ENCODE data around the gene KLRG1. TPM values are rescaled to one million over a fixed set of nuclear protein-coding genes. Genes with fewer than 3 reads are reported as not detected.
A peak's percentile ranks its signal among the peaks of the same experiment; 100 is the strongest.

The KLRG1 gene
- total and polyA plus RNA-seq, 9 of the 15 experiments (the other 6 are each of a cell fraction or from before 2014, with no cell fraction given): 1.4 to 7.2 (median 2.1) TPM

- TF ChIP-seq REST (IDR thresholded peaks at IDR 0.05; ENCODE audit: borderline replicate concordance) (peak; percentile 39; the same call in 1 of the 2 replicates), REST (CRISPR knock-in tag; IDR thresholded peaks at IDR 0.05; ENCODE audit: low read depth) (no peak), EP300 (IDR thresholded peaks at IDR 0.05; ENCODE audit: low read length) (no peak), DPF2 (IDR thresholded peaks at IDR 0.05) (no peak), XRCC3 (IDR thresholded peaks at IDR 0.05) (no peak), SIX5 (IDR thresholded peaks at IDR 0.05; ENCODE audit: borderline replicate concordance in 1 of 2, insufficient read depth in 1 of 2, low read depth in 1 of 2, low read length in 2 of 2) (no peak), PHF20 (IDR thresholded peaks at IDR 0.05; ENCODE audit: partially characterized antibody) (no peak), ELF2 (CRISPR knock-in tag; IDR thresholded peaks at IDR 0.05) (no peak), GABPB1 (CRISPR knock-in tag; IDR thresholded peaks at IDR 0.05) (no peak)
Observed at GRCh38 chr12:9049520-9050133, 60.3 kb downstream of the KLRG1 start (continued).

Measured in K562 (cell line).